ENCODE measurements around the gene SLC9A9.

The SLC9A9 gene

DNA sequence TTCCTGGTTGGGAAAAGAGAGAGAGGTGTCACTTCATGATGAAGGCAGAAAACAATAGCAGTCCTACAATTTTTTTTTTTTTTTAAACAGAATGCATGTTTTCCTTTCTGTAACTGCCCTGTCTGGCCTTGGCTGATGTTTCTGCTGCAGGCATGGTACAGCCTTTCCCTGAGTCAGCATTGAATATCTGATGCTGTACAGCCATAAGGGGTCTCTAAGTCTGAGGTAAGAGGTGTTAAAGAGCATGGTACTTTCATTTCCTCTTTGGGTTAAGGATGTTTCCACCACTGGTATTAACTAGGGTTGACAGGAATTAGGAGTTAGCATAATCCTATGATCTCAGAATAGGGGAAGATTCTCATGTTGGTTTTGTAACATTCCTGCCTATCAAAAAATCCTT is 581.3 kb downstream of the SLC9A9 start:
- no peak for DNase-seq

DNA sequence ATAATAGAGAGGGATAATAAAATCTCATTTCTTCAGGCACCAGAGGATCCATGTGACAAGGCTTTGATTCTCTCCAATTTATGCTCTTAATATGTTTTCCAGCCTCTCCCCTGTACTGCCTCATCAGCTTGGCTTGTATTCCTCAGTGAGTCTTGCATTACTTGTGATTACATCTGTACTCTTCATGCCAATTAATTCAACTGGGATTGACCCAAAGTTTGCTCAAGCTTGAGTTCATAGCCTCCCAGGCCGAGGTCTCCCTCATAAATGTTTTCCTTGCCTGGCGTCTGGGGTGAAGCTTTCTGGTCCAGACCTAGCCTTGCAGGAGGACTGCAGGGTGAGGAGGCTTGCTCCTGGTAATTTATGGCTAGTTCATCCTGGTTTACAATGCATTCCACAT is 581.8 kb downstream of the SLC9A9 start:
- no peak for DNase-seq

DNA sequence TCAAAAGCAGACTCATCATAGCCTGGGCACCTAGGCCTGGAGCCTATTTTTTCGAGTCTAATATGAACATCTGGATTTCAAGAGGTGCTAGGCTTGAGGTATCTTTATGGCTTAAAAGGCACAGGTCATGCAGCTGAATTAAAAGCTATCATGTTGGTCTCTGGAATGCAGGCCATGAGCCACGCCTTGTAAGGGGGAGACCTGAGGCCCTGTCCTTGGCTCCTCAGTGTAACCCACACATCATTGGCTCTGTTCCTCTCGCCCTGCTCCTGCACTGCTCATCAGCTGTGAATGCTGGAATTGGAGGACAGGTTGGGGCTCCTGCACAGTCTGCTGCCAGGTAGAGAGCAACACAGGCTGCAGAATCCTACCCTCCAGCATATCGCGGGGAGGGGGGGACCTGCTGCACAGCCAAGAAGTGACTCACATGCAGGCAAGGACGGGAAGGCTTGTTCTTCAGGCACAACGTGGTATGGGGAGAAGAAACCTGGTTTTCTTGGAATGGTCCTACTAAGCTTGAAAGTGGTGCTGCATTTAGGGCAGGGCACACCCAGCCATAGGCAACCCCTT is 582.7 kb downstream of the SLC9A9 start:
- no peak for DNase-seq

DNA sequence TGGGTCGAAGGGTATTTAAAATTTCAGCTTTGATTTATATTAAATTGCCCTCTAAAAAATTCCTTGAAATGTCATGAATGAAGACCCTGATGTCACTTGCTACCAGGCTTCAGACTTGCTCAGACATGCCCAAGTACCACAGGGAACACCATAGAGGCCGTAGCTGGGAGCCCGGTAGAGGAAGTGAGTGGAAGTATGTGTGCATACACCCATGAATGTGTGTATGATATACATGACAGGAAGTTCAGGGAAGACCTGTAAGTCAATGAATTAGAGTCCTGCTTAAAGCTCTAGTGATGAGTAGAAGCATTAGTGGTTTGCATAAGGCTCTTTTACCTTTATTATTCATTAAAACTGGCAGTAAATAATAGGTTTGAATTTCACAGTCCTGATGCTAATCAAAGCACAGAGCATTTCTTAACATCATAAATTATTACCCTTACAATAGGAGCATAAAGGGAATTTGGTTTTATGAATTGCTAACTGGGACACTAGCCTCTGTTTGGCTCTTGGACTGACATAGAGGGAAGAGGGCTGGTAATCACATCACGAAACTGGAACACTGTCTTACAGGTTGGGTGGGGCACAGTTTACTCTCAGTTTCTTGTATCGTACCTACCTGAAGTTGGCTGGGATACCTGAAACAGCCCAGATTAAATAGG is 584.3 kb downstream of the SLC9A9 start:
- no peak for DNase-seq

DNA sequence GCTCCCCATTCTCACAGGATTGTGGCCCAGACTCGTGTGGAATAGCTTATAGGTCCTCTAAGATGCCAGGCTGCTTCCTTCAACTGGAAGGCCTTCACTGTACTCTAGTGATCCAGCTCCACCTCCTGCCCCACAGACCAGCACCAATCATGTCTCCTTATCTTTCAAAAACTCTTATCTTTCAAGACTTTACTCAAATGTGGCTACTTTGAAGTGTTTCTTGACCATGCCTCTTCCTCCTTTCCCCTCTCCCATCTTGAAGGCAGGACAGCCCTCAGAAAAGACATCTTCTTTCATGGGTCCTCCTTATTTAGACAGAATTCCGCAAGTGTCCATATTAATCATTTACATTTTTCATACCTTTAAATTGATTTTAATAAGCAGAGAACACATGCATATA is 586.4 kb downstream of the SLC9A9 start:
- DNase-seq, result no peak

DNA sequence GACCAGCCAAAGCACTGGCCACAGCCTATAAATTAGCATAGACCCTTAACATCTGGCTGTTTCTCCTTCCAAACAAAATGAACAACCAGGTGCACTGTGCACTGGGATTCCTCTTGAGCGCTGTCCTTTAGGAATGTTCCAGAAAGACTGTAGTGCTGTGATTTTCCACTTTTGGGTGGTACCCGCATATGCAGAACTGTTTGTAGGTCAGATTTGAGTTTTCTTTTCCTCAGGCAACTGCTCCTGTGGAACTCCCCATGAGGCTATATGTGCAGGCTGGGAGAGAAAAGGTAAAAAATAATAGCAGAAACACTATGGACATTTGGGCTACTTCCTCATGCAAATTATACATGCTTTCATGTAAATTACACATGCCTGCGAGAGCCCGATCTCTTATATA is 589.6 kb downstream of the SLC9A9 start:
- no peak for DNase-seq

DNA sequence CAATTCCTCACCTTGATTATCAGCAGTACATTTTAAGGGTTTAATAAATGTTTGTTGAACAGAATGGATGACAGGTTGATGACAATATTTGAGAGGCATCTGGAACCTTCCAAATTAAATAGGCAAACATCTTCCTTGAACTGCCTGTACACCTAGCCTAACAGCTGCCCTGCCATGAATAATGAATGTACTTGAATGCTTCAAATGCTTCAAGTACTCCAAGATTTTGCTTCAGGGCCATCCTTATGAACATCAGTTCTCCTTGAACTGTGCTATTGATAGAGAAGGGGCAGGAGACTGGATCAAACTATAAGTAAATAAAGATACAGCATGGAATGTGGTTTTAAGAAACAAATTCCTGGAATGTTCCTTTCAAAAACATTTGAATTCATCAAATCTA is 591.9 kb downstream of the SLC9A9 start:
- DNase-seq, result no peak

DNA sequence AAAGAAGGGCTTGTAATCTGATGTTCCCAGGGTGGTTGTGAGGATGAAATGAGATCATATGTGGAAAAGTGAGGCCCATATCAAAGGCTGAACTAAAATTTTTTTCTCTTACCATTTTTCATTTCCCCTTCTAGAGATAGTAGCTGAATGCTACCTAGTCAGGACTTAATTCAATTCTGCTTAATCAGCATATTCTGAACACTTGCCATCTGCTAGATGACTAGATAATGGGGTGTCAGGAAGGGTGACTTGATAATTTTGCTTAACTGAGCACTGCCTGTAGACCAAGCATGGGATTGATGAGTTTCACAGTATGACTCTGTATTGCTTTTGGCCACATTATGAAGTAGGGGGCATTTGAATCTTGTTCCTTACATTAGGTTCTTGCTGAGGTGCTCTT is 592.5 kb downstream of the SLC9A9 start:
- no peak for DNase-seq

DNA sequence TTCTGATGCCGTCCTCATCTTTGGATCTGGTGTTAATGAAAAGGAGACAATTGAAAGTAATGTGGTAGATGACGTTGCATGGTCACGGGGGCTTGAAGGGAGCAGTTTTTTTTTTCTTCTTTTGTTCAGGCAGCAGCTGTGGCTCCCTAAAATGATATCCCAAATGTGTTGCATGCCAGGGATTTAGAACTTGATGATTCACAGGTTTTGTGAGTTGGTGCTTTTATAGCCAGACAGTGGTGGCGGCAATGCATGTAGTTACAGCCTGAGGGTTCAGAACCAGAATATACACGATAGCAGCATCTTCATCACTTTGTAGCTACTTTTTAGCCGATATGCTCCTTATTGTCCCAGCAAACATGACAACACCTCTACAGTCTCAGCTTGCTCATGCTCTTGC is 595.3 kb downstream of the SLC9A9 start:
- DNase-seq, result no peak

DNA sequence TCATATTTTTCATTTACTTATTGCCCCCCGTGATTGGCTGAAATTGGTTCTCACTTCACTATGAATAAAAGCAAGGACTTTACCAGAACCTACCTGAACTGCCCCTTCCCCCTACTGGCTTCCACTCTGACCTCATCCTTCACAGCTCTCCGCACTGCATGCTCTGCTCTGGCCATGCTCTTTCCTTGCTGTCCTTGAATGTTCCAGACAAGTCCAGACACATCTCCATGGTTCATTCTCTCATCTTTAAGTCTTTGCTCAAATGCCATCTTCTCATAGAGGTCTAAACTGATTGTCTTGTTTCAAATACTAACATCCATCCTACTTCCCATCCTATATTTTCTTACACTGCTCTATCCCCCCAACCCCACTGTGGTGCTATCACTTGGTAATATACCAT is 599.3 kb downstream of the SLC9A9 start:
- DNase-seq, result no peak

DNA sequence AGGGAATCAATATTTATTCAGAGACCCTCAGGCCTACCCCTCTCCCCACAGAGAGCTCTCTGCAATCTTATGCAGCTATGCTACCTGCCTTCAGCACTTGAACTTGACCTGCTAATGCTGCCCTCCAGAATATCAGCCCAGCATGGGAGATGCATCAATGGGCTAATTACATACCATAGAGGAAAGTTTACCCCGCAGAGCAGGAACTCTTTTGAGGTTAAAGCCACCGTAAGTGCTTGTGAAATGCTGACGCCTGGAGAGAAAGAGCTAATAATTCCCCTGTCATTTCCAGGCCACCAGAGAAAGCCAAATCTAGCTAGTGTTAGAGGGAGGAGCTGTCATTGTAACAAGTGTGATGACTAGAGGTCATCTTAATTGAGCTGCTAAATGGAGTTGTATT is 601.2 kb downstream of the SLC9A9 start:
- no peak for DNase-seq

DNA sequence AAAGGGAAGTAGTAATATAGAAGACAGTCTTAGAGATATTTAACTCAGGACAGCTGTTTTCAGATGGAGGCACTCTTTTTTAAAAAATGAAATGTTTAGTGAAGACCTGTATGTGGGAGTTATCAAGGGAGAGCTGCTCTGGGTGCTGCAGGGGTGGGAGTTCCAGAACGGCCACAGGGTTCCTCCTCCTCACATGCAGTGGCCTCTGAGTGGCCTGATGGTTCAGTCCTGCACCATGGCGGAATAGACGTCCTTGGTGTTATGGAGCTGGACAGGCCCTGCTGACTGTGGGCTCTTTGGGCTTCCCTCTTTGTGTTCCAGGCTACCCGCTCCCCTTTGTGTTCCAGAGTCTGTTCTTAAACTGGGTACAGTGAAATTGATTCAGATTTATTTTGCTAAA is 602.6 kb downstream of the SLC9A9 start:
- DNase-seq, result no peak

DNA sequence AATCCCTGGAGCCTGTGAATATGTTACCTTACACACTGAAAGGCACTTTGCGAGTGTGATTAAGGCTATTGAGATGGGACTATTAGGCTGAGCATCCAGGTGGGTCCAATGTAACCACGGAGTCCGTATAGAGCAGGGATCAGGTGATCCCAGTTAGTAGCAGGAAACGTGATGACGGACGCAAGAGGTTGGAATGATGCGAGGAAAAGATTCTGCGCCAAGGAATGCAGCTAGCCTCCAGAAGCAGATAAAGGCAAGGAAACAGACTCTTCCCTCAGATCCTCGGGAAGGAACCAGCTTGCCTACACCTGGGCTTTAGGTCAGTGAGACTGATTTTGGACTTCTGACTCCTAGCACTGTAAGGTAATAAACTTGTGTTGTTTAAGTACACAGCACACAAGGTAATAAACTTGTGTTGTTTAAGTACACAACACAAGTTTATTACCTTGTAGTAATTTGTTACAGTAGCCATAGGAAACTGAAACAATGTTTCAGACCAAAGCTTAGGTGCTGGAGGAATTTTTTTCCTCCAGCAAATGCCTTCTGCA is 603.7 kb downstream of the SLC9A9 start:
- no peak for DNase-seq

DNA sequence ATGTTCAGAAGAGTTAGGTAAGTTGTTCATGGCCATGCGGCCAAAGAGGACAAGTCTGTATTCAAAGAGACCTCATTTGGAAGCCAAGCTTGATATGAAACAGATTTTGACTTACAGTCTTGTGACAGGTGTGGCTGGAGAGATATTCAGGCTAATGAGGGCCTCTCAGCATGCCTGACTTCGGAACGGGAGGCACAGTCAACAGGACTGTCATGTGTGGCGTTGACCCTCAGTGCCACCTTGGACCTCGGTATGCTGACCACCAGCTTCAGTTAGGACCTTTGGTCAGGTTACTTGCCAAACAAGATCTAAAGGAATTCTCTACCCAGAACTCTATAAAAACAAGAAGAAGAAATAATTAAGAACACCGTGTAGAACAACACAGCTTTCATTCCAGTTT is 604.6 kb downstream of the SLC9A9 start:
- DNase-seq, result no peak

DNA sequence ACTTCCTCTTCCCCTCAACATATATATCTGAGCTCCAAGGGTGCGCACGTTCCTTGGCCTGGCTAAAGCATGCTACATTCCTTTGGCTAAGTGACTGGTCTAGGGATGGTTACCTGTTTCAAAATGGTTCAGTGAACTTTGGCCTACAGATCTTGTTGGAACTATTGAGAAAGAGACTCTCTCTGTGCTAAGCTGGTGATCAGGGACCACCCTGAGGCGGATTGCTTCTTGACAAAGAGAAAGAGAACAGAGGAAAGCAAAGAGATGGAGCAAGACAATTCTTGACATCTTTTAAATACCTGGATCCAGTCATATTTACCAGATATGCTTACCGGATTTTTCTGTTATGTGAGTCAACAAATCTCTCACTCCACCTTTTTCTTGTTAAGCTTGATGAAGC is 605.6 kb downstream of the SLC9A9 start:
- DNase-seq, result no peak

DNA sequence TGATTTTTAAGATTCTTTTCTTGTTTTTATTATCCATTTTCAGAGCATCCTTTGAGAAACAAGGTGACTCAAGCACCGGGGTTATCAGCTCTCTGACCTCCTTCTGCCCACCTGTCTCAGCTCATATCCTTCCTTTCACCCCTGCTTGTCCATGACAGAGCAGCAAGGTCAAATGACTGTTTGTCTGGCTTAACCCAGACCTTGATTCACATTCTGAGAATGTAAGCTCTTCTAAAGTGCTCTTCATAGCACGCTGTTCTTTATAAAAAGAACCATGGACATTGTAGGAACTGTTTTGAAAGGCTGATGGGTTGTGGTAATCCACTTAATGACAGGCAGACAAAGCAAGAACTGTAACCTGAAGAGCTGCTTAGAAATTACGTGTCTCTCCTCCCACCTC is 606.2 kb downstream of the SLC9A9 start:
- DNase-seq, result no peak

DNA sequence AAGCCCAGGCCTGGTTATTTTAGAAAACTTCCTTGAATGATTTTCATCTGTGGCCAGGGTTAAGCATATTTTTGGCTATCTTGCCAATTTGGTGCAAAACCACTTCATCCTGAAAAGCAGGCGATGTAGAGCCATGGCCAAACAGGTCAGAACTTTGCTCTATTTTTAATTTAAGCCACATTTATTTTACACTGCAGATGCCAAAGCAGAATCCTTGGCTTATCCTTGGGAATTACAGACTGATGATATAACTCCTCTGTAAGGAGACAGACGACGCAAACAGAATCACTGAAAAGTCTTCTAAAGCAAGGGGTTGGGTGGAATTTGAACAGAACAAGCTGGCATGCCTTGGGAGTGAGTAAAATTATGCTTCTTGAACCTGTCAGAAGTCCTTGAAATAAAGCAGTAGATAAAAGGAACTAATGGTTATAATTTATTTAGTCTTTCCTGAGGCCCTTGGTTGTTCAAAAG is 606.8 kb downstream of the SLC9A9 start:
- no peak for DNase-seq

DNA sequence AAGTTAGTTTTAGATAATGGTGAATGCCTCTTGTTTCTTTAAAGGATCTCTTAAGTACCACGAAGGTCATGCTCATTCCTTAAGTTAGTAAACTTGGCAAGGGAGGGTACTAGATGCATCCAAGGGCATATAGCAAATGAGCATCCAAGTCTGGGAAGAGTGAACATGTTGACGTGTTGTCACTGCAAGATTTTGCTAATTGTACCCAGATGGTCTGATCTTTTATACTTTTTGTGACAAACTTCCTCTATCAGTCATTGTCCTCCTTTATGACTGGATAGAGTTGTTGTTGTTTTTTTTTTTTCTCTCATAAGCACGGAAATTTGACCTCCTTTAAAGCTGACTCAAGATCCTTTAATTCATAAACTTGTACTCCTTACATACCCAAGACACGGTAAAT is 607.4 kb downstream of the SLC9A9 start:
- no peak for DNase-seq

DNA sequence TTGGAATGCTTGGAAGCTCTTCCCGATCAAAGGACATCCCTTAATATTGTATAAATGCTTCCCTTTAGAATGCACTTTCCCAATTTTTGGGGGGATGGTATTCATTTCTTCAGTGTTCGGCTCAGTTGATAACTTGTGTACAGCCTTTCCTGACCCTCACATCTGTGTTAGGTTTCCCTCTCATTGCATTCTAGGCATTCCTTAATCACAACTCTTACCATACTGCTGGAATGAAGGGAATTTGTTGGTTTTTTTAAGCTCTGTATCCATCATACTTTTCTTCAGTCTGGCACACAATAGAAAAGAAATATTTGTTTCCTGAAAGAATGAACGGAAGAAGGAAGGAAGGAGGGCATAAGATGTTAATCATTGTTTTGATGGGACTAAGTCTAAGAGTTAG is 609.2 kb downstream of the SLC9A9 start:
- no peak for DNase-seq

DNA sequence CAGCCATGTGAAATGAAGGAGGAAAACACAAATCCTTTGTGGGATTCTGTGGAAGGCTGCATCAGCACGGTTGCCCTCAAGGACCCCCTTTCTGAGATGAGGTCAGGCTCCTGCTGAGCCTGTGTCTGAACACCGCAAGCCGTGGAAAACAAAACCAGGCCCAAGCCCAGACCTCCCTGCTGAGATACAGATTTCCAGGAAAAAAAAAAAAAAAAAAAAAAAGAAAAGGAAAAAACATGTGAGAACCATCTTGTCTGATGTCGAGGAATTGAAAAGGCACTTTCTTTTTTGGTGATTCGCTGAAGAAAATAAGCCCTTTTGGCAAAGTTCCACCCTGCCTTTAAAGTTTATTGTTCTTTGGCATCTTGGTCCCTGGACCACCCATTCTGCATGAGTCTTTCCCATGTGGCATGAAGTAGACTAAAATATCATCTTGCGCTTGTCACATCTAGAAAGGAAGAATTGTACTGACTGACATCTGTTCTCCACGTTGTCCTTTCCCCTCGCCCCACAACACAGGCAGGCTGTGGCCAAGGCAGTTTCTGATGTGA is 611.1 kb downstream of the SLC9A9 start:
- no peak for DNase-seq

DNA sequence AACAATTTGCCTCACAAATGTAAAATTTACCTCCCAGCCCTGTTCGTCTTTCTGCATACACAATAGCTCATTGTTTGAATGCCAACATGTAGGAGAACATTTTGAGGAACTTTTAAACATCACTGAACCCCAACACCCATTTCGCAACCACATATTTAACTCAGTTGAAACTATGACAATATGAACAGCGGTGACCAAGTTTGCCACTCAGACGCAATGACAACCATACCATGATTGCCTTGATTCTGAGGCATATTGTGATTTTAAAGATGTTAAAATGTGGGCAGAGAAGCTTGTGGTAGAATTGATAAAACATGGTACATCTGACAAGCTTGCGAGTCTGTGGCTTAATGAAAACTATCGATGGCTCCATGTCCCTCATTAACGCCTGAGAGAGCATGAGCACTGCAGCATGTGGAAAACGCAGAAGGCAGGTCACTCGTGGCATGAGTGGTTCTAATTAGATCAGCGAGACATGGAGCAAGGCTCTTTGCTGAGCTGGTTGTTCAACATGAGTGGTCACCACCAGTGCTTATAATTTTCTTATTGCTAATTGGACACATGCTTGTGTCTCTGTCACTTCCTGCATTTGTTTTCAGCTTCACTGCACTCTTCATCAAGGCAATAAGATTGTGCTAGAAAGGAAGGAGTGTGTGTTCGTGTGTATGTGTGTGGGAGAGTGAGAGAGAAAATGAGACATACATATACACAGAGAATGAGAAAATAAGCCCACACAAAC is 611.9 kb downstream of the SLC9A9 start:
- no peak for DNase-seq

DNA sequence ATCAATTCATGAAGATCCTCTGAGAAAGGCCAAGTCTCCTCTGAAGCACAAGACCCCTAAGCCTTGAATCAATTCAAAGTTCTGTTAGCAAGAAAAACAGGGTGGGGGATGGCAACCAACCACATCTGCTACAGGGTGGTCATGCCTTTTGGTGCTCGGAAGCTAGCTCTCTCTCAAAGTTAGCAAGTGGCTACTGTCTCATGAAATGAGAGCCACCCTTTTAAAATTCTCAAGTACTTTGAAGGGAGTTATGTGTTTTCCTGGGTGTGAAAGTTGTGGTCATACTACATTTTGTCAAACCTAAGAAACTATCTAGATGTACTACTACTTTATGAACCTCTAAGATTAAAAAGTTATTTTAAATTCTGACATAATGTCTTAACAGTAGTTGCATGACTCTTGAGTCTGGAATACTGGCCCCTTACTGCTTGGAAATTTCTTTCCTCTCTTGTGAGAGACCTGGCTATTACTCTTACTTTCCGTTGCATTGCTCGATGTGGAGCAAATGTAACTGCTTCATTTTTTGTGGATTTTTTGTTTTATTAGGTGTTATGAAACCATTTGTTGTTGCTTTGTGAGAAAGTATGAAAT is 612.6 kb downstream of the SLC9A9 start:
- DNase-seq, result no peak

DNA sequence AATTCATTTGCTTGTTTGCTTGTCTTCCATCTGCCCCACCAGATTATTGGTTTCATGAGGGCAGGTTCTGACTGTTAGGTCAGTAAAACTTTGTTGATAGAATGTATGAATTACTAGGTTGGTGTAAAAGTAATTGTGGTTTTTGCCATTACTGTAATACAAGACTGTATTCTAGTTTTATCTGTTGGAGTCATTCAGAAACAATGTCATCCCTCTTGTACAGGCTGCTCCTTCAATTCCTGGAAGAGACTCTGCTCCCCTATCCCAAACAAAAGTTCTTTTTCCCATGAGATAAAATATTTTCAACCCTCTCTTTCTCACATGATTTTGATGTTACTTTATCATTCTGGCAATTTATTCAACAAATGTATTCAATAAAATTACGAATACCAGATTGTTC is 613.7 kb downstream of the SLC9A9 start:
- DNase-seq, result no peak

DNA sequence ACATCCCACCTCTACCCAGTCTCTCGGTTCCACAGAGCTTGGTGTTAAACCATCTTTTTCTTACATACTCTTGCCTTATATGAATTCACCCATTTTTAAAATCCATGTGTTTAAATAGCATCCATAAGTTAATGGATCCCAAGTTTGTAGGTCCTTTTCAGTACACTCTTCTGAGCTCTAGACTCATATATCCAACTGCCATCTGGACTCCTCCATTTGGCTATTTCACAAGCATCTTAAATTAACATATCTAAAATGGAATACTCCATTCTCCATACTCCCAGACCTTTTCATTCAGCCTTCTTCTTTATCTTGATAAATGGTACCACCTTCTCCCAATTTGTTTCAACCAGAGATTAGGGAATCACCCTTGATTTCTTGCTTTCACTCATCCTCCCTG is 615.3 kb downstream of the SLC9A9 start:
- DNase-seq, result no peak
